HG03066 (cell line): Measurements from ENCODE around the gene LRRC49.
"Not testable (repeated sequence)": the region's sequence is repeated elsewhere in the genome, so short reads cannot be mapped to it uniquely, and the experiment has no call there.

Experiments used
- ATAC-seq: cut with Tn5 transposase; IDR thresholded peaks from one replicate; pipeline ENCODE4 v1.9.1; 2021; ENCODE audit warnings: low read depth; ENCODE audit not compliant: unreplicated experiment

Gene LRRC49

DNA sequence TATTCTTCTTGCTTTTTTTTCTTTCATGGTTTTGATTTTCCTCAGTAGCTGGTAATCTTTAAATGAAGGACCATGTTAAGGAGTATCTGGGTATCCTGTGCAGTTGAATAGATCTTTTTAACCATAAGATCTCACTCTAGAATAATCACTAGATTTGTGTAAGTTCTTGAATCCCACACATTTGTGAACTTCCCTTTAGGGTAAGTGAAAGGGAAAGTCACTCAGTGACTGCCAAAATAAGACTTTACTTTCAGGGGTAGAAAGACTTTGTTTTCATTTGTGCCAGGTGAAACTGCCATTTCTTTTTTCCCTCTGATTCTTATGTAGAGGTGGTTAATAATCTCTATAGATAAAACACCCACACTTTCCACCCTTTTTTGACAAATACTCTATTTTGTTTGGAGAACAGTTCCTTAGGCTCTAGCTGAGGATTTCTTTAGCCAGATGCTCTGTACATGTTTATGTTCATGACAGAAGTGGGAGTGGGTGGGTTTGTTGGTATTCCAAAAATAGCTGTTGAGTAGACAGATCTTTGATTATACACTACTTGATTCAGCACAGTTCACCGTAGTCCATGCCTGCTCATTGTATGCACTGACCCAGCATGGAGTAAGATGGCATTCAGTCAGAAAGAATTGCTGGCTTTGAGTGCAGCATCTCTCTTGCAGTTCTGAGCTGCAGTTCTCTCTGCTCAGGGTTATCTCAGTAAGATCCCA, 28.5 kb downstream of the LRRC49 start:
- no peak for ATAC-seq

DNA sequence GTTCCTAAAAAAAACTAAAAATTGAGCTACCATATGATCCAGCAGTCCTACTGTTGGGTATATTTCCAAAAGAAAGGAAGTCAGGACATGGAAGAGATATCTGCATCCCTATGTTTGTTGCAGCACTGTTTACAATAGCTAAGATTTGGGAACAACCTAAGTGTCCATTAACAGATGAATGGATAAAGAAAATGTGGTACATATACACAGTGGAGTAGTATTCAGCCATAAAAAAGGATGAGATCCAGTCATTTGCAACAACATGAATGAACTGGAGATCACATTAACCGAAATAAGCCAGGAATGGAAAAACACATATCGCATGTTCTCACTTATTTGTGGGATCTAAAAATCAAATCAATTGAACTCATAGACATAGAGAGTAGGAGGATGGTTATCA, 29.5 kb downstream of the LRRC49 start:
- no peak for ATAC-seq

DNA sequence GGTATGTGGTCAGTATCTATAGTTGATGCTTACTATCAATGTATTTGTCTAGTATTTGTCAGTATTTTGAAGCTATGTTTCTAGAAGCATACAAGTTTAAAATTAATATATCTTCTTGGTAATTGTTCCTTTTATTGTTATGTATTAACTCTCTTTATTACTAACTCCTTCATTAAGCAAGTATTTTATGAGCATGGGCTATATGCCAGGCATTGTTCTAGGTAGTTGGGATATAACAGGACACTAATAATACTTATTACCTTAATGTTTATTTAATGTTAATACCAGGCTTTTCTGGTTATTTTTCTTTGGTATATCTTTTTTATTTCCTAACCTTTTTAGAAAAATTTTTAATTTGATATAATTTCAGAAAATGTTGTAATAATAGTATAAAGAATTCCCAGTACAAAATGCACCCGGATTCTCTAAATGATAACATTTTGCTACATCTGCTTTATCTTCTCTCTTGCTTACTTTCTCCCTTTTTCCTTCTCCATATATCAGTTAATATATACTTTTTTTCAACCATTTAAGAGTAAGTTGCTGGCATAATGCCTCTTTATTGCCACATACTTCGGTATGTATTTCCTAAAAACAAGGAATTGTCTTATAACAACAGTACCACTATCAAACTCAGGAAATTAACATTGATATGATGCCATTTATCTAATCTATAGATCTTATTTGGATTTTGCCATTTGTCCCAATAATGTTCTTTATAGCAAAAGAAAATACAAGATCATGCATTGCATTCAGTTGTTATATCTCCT, 30.9 kb downstream of the LRRC49 start:
- ATAC-seq = no peak

DNA sequence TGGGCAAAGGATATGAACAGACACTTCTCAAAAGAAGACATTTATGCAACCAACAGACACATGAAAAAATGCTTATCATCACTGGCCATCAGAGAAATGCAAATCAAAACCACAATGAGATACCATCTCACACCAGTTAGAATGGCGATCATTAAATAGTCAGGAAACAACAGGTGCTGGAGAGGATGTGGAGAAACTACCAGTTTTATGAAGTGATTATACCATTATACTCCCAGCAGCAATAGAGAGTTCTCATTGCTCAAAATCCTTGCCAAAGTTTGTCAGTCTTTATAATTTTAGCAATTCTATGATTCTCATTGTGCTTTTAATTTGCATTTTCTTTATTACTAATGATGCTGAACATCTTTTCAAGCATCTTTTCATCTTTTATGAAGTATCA, 34.3 kb downstream of the LRRC49 start:
- ATAC-seq = not testable (repeated sequence)

DNA sequence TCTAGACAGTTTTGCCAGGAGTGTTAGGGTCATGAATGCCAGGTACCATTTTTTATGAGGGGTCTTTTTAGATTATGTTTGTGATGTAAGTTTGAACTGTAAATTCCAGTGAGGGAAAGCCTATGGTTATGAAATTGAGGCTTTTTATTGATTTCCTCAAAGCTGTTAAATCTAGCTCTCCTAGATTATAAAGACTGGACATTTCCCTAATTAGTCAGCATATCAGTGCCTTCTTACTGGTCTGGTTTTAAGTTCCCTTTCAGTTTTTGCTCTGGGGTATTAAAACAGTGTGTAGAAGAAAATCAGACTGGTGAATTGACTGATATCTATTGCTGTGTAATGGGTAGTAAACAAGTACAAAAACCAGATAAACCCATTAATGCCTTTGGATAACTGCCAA, 39.2 kb downstream of the LRRC49 start:
- no peak for ATAC-seq

DNA sequence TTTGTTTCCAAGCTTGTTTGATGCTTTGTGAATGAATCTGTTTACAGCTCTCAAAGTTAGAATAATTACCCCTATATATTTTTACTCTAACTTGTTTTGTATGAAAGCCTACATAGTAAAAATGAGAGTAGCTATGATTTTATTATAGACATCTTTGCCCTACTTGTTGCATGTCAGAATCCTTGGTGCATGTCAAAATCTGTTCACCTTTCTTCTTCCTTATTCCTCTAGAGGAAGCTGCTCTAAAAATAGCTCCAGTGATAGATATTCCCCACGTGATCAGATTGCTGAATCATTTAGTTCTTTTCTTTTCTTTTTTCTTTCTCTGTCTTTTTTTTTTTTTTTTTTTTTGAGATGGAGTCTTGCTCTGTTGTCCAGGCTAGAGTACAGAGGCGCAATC, 39.8 kb downstream of the LRRC49 start:
- no peak for ATAC-seq

DNA sequence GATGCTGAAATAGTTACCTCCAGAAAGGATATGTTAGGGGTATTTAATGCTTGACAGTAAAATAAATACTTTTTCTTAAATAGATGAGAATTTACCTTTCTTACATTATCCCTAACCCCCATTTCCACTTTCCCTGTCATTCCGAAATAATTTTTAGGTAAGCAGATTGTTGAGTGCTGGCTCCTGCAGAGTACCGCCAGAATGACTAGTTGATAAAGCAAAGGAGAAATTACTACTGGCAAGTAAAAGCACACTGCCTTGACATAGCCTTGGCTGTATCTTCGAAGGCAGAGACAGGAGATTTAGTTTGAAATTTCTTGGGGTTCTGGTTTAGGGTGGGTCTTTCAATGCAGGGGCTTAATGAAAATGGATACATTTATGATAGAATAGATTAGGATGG, 40.8 kb downstream of the LRRC49 start:
- ATAC-seq = no peak

DNA sequence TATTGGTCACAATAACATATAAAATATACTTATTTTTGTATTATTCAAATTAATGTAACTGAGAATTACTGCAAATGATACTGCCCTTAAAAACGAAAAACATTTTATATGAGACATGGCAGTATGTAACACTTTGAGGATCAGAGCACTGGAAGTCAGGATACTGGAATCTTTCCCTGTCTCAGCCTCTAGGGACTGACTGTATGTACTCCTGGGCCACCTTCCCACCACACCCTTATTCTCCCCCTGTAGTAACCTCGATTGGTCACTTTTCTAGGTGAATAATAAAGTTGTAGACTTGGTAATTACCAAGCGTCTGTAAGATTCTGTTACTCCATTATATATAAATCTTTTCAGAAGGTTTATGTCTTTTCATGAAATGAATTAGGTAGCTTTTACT, 43.0 kb downstream of the LRRC49 start:
- no peak for ATAC-seq

DNA sequence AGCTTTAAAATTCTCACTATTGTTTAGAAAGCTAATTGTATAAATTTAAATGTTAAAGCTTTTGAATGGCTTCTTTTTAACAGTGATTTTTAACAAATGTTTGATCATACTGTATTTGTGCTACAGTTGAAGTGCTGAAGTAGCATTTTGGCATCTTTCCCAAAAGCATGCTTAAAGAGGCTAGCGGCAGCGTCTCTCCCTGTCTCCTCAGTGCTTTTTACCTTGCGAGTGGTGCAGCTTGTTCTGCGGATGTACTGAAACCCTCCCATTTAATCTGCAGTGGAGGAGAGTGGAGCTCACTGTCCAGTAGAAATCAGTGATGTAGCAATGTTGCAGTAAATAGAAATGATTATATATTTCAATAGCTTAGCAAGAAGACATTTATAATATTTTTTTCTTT, 43.7 kb downstream of the LRRC49 start:
- no peak for ATAC-seq

DNA sequence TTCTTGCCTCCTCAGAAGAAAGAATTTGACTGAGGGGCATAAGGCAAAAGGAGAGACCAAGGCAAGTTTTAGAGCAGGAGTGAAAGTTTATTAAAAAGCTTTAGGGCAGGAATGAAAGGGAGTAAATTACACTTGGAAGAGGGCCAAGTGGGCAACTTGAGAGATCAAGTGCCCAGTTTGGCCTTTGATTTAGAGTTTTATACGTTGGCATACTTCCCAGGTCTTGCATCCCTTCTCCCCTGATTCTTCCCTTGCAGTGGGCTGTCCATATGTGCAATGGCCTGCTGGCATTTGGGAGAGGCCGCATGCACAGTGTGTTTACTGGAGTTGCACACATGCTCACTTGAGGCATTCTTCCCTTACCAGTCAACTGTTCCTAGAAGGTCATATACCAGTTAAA, 50.7 kb downstream of the LRRC49 start:
- not testable (repeated sequence) for ATAC-seq

DNA sequence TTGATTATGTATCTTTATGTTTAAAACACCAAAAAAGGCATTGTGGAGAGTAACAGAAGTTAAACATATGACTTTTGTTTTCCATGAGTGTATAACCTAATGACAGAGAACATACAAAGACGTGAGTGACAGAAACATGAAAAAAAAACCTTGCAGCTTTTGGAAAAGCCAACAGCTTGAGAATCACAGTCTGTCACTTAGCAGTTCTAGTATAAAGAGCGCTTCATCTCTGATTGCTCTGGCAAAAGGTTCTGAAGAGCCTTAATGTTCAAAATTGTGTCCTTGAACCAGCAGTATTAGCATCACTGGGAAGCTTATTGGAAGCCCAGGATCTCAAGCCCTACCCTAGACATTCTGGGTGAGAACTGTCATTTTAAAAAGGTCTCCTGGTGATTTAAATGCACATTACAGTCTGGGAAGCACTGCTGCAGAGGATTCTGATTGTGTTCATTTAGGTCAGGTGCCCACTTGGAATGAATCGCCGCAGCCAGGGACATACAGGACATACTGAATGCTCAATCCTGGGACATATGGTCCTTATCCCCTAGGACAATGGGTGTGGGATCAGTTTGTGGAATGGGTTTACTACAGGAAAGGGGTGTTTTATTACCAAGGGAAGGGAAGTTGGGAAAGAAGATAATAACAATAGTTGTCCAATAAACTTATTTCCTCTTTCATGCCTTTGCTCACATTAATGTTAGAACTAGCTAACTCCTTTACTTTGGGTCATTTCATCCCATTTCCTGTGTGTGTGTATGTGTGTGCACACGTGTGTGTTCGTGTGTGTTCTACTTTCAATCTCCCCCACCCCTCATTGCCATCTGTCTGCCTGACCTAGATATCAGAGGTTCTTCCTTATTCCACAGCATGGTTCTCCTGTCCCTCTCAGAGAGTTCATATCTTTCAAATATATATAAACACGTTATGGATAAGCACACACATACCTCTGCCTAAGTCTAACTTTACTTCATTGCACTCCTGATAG, 55.0 kb downstream of the LRRC49 start:
- ATAC-seq = no peak

DNA sequence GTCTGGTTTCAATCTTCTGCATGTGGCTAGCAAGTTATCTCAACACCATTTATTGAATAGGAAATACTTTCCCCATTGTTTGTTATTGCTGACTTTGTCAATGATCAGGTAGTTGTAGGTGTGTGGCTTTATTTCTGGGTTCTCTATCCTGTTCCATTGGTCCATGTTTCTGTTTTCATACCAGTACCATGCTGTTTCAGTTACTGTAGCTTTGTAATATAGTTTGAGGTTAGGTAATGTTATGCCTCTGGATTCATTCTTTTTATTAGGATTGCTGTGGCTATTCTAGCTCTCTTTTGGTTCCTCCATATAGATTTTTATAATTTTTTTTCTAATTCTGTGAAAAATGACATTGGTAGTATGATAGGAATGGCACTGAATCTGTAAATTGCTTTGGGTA, 58.3 kb downstream of the LRRC49 start:
- no peak for ATAC-seq

DNA sequence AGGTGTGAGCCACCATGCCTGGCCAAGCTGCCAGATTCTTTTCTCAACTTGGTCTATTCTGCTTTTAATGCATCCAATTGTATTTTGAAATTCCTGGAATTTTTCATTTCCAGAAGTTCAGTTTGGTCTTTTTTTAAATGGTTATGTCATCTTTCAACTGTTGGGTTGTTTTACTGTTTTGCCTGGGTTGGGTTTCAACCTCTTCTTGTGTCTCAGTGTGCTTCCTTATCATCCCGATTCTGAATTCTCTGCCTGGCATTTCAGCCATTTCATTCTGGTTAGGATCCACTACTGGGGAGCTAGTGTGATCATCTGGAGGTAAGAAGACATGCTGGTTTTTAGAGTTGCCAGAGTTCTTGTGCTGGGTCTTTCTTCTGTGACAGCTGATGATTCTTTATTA, 61.5 kb downstream of the LRRC49 start:
- ATAC-seq = no peak

DNA sequence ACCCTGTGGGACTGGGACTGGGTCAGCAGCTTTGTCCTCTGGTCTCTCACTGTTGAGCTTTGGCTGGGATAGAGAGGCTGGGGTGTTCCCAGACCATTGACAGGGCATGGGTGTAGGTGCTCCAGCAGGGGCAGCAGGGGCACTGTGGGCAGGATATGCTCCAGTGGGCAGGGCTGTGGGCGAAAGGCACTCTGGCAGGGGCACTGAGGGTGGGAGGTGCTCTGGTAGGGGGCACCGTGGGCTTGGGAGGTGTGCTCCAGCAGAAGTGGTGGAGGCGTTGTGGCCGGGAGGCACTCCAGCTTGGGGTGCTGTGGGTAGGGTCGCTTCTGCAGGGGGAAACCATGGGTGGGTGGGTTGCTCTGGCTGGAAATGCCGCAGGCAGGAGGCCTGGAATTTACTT, 62.1 kb downstream of the LRRC49 start:
- ATAC-seq = no peak

DNA sequence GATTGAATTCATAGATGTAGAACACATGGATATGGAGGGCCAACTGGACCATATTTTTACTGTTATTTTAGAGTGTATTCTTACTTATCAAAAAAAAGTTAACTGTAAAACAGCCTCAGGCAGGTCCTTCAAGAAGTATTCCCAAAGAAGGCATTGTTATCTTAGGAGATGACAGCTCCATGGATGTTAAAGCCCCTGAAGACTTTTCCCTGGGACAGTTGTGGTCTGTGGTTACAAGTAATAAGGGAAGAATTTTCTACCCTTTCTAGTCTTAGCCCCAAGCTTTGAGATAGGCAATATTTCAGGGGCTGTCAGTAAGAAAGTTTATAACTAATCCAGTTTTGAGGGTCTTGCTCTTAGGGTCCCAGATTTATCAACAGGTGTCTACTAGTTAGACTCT, 62.5 kb downstream of the LRRC49 start:
- no peak for ATAC-seq

DNA sequence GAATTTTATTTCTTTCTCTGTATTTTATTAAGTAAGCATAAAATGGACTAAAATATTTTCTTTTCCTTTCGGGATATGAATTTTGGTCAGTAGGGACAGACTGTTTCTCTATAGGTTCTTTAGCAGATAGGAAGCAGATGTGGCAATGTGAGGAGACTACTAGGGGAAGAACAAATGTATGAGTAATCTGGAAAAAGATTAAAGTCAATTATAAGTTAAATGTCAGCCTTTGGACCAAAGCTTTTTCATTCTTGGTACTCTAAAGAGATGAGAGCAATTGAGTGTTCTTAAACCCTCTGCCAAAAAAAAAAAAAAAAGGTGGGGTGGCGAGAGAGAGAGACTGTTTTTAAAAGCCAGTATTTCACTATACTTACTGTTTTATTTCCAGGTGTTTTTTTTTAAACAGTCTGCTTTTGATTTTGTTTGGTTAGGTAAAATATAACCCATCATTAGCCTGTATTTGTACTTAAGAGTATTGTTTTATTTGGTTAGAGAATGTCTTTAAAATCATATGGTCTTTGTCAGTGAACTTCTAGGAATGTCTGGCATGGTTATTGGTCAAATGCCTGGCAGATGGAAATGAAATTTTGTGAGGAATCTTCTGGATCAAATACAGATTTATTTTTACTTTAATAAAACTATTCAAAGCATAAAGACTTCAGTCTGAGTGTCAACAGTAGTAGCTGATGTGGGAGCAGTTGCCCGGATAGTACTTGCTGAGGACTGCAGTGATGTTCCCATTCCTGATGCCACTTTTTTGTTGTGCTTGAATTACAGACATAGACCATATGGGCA, 63.8 kb downstream of the LRRC49 start:
- no peak for ATAC-seq

DNA sequence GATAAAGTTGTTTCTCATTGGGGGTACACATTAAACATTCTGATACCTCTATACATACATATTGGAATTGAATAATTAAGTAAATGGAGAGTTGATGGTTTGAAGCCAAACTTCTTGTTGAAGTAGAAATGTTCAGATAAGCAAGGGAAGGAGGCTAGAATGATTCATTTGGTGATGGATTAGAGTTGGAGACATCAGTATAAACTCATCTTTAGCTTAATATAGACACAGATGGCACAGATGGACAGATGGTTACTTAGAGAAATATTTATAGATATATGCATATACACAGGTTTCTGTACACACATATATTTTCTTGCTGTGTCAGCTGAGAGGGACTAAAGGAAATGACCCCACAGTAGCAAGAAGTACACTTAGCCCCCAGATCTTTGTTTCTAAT, 69.5 kb downstream of the LRRC49 start:
- ATAC-seq = no peak

DNA sequence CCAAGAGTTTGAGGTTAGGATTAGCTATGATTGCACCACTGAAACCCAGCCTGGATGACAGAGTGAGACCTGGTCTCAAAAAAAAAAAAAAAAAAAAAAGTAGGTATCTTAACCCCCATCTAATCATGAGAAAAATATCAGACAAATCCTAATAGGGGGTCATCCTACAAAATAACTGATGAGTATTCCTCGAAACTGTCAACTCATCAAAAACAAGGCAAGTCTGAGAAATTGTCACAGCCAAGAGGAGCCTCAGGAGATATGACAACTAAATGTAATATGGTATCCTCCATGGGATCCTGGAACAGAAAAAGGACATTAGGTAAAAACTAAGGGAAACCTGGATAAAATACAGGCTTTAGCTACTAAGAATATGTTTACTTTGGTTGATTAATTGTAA, 70.6 kb downstream of the LRRC49 start:
- no peak for ATAC-seq

DNA sequence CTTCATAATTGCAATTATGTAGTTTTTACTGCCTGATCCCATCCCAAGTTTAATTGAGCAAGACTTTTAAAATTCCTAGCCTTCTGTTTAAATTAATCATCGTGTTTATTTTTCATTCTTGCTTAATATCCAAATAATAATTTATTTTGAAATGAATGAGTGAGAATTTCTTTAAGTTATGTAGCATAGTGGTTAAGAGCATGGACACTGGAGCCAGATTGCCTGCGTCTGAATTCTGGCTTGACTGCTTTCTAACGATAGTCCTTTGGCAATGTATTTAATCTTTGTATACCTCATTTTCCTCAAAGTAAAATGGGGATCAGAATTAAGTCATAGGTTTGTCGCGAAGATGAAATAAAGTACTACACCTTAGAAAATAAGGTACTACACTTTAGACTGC, 71.4 kb downstream of the LRRC49 start:
- ATAC-seq = no peak

DNA sequence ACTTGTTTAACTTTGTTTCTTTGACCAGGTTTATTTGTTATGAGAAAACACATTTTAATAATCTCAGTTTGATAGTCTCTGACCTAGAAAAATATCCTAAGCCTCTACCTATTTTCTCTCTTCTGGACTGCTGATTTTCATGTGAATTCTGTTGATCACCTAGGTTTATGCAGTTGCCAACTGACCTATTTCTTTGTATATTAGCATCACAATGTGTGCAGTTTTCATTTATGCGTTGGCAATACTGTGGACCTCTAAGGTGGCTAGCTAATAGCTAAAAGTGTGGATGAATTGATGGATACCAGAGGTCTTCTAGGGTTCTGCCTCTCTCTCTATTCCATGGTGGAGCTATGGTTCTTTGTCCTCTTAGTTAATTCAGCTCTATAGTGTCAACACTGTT, 72.1 kb downstream of the LRRC49 start:
- ATAC-seq = no peak
